HG03159 (cell line): Measurements from ENCODE around the gene SLC25A10.

Source experiments
- ATAC-seq: cut with Tn5 transposase; IDR thresholded peaks from one replicate; pipeline ENCODE4 v1.9.1; 2021; ENCODE audit warnings: mild to moderate bottlenecking, moderate library complexity; ENCODE audit not compliant: unreplicated experiment

SLC25A10 gene

DNA sequence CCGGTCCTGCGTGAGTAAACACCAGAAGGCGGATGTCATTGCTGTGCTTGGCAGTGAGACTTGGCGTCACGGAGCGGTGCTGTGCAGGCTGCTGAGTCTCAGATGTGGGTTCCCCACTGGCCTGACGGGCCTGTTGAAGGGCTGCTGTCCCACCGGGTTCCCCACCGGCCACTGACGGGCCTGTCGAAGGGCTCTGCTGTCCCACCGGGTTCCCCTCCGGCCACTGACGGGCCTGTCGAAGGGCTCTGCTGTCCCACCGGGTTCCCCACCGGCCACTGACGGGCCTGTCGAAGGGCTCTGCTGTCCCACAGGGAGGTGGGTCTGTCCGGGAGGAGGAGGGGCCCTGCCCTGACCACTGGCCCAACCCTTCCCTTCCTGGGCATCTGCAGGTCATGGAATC is 25.5 kb upstream of the SLC25A10 start:
- no peak for ATAC-seq

DNA sequence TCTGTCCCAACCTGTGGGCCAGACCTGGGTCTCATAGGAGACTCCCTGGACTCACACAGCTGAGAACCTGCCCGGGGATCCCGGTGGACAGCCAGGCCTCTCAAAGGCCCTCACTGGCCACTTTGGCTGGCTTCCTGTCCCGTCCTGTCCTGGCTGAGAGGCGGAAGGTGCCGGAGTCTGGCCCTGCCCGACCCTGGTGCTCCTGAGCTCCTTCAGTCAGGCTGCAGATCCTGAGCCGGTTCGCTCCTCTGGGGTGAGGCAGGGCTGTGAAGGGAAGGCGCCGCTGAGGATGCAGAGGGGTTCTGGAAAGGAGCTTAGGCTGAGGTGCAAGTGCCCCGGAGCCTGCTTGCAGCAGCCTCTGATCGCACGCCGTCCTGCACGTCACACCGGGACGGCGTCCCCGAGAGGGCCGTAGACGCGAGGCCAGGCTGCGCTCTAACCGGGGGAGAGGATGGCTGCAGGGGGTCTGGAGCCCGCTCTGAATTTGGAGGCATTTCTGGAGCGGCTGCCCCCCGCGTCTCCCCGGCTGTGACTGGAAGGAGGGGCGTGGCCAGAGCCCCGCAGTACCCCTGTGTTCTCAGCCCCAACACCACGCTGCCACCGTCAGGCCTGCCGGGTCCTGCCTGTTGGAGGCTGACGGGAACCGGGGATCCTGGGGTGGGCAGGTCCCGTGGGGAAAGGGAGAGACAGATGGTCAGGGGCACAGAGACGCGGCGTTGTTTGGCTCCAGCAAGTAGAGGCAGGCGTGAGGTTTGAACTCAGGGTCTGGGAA is 24.1 kb upstream of the SLC25A10 start:
- ATAC-seq, result no peak

DNA sequence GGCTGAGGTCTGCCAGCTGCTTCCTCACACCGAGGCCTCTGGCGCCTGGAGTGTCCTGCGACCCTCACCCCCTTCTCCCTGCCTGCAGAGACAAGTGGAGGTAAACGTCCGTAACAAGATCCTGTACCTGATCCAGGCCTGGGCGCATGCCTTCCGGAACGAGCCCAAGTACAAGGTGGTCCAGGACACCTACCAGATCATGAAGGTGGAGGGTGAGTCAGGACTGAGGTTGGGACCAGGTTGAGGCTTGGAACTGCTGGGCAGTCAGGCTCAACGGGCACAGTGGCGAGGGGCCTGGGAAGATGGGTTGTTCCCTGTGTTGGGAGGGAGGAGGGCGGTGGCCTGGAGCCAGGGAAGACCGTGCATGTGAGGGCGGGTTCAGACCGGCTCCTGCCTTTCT is 23.5 kb upstream of the SLC25A10 start:
- no peak for ATAC-seq

DNA sequence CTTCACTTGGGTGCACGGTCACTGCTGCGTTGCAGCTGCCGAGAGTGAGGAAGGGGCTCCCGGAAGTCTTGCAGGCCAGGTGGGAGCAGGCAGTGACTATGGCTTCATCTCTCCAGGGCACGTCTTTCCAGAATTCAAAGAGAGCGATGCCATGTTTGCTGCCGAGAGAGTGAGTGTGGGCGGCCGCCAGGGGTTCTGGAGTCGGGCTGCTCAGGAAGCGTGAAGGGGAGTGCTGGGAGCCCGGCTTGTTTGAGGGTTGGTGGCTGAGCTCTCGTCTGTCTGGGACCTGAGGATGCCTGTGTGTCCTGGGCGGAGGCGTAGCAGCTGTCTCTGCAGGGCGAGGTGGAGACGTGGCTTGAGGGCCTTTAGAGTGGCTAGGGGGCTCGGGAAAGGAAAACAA is 22.0 kb upstream of the SLC25A10 start:
- ATAC-seq, result no peak

DNA sequence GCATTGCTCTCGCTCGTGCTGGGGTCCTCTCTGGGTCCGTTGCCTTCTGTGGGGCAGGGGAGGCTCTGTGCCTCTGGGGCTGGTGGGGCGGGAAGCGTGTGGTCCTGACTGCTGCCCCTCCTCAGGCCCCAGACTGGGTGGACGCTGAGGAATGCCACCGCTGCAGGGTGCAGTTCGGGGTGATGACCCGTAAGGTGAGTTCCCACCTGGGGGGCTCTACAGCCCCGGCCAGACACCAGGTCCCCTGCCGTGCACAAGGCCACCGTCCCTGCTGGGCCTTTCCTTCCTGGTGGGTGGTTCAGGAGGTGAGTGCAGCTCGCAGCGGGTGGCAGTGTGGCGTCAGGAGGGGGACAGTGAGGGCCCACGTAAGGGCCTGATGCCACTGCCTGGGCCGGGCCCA is 21.5 kb upstream of the SLC25A10 start:
- no peak for ATAC-seq

DNA sequence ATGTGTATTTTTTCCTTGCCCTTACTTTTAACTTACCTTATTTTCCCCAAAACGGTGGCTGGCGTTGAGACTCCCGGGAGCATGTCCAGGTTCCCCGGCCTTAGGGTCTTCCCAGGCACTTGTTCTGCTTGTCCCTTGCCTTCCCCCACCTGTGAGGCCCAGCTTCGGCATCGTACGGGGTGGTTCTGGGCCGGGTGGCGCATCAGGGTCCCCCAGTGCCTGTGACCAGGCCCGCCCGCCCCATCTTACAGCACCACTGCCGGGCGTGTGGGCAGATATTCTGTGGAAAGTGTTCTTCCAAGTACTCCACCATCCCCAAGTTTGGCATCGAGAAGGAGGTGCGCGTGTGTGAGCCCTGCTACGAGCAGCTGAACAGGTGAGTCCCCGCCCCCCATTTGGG is 20.9 kb upstream of the SLC25A10 start:
- no peak for ATAC-seq

DNA sequence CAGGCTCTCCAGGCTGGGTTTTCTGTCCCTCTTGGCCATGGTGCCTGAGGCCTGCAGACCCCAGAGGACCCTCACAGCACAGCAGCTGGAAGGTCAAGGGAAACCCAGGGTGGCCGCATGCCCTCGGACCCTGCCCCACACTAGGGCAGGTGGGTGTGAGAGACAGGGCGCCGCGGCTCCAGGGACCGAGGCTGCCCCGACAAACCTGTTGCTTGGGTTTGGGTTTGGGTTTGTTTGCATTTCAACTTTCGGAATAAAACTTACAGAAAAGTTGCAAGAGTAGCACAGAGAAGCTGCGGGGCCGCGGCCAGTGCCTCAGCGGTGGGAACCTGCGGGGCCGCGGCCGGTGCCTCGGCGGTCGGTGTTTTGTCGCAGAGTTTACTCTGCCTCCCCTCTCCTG is 20.5 kb upstream of the SLC25A10 start:
- no peak for ATAC-seq

DNA sequence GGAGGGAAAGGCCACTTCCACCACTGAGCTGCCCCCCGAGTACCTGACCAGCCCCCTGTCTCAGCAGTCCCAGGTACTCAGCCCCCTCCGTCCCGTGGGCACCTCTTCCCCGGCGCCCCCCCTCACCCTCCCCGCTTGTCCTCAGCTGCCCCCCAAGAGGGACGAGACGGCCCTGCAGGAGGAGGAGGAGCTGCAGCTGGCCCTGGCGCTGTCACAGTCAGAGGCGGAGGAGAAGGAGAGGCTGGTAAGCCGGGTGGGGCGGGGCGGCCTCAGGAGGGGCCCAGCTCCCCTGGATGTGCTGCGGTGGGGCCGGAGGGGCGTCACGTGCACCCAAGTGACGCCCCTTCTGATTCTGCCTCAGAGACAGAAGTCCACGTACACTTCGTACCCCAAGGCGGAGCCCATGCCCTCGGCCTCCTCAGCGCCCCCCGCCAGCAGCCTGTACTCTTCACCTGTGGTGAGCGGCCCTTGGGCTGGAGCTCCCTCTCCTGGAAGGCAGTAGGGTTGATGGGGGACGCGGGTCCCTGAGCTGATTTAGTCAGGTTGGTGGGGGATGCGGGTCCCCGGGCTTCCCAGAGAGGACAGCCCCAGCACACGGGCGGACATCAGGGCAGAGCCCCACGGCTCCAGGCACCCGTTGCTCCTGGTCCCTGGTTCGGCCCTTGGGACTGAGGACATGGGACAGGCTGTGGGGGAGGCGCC is 18.4 kb upstream of the SLC25A10 start:
- ATAC-seq, result no peak

DNA sequence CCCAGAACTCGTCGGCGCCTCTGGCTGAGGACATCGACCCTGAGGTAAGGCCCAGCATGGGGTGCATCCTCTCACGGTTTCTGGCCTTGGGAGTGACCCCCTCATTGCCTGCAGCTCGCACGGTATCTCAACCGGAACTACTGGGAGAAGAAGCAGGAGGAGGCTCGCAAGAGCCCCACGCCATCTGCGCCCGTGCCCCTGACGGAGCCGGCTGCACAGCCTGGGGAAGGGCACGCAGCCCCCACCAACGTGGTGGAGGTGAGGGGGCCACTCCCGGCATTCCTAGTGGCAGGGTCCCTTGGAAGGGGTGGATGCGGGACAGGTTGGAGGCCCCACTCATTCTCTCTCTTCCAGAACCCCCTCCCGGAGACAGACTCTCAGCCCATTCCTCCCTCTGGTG is 17.3 kb upstream of the SLC25A10 start:
- no peak for ATAC-seq

DNA sequence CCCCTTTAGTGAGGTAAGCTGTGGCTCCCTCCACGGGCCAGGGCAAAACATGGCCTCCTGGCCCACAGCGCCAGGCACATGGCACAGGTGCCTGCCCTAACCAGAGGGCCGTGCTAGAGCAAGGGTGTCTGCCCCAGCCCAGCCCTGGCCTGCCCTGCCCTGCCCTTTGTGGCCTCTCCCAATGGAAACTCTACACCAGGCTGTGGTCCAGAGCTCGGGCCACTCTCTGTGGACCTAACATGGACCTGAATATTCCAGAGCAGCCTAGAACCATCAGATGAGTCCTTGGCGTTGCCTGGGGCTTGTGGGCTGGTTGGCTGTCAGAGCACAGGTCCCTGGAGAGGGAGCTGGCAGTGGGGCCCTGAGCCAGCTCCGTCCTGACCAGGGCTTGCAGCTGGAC is 16.9 kb upstream of the SLC25A10 start:
- ATAC-seq, result no peak

DNA sequence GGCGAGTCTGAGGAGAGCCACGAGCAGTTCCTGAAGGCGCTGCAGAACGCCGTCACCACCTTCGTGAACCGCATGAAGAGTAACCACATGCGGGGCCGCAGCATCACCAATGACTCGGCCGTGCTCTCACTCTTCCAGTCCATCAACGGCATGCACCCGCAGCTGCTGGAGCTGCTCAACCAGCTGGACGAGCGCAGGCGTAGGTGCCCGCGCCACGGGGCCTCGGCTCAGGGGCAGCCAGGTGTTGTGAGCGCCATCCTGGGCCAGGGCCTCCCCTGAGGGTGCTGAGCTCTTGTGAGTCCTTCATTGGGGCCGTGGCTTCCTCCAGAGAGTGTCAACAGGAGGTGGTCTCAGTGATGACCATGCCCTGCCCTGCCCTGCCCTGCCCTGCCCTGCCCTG is 16.3 kb upstream of the SLC25A10 start:
- ATAC-seq, result no peak

DNA sequence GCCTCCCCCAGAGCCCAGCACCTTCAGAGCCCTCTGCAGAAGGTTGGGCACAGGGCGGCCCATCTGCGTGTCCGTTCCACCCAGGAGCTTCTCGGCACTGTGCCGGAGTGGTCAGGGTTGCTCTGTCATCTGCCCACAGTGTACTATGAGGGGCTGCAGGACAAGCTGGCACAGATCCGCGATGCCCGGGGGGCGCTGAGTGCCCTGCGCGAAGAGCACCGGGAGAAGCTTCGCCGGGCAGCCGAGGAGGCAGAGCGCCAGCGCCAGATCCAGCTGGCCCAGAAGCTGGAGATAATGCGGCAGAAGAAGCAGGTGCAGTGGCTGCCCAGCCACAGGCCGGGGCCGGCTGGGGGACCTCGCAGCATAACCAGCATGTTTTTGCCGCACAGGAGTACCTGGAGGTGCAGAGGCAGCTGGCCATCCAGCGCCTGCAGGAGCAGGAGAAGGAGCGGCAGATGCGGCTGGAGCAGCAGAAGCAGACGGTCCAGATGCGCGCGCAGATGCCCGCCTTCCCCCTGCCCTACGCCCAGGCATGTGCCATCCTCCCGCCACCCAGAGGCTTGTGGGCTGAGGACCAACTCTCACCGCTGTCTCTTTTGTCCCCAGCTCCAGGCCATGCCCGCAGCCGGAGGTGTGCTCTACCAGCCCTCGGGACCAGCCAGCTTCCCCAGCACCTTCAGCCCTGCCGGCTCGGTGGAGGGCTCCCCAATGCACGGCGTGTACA is 15.7 kb upstream of the SLC25A10 start:
- ATAC-seq, result no peak

DNA sequence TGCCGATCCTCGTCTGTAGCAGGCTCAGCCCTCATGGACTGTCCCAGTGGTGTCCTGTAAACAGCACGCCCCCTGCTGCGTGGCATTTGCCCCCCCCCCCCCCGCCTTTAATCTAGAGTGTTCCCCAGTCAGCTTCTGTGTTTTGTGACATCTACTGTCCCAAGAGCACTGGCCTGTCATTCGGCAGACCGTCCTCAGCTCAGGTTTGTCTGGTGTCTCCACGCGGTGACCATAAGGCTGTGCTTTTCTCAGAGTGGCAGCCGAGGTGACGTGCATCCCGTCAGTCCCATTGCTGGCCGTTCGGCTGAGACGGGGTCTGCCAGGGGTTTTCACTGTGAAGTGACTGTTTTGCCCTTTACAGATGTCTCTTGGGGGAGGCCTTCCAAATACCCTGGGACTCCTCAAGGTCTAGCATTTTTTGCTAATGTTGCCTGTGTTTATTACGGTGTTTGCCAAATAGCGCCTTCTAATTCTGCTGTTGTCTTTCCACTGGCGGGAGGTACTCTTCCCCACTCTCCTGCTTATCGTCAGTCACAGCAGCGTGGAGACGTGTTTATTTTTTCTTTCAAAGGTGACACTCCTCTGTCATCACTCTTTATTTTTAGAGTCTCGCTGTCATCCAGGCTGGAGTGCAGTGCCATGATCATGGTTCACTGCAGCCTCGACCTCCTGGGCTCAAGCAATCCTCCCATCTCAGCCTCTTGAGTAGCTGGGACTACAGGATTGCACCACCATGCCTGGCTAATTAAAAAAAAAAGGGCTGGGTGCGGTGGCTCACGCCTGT is 14.6 kb upstream of the SLC25A10 start:
- no peak for ATAC-seq

DNA sequence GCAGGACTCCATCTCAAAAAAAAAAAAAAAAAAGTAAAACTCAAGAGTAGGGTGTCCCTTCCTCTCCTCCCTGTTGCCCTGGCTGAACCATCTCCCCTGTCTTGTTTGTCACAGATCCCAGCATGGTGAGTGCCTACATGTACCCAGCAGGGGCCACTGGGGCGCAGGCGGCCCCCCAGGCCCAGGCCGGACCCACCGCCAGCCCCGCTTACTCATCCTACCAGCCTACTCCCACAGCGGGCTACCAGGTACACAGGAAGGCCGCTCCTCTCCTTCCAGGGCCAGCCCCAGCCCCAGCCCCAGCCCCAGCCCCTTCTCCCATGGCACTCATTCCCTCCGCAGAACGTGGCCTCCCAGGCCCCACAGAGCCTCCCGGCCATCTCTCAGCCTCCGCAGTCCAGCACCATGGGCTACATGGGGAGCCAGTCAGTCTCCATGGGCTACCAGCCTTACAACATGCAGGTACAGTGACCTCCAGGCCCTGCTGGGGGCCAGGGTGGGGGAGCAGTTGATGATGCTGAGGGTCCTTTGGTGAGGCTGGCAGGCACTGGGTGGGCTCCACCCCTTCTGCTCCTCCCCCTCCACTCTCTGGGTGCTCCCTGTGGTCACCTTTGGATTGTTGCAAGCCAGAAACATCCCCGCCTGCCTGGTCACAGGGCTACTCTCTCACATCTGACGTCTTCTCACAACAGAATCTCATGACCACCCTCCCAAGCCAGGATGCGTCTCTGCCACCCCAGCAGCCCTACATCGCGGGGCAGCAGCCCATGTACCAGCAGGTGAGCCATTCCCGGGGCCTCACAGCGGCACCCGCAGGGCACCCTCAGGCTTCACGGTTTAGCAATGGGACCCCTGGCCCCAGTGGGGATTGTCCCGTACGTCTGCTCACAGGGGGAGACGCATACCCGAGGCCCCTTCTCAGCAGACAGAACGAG is 11.5 kb upstream of the SLC25A10 start:
- no peak for ATAC-seq

DNA sequence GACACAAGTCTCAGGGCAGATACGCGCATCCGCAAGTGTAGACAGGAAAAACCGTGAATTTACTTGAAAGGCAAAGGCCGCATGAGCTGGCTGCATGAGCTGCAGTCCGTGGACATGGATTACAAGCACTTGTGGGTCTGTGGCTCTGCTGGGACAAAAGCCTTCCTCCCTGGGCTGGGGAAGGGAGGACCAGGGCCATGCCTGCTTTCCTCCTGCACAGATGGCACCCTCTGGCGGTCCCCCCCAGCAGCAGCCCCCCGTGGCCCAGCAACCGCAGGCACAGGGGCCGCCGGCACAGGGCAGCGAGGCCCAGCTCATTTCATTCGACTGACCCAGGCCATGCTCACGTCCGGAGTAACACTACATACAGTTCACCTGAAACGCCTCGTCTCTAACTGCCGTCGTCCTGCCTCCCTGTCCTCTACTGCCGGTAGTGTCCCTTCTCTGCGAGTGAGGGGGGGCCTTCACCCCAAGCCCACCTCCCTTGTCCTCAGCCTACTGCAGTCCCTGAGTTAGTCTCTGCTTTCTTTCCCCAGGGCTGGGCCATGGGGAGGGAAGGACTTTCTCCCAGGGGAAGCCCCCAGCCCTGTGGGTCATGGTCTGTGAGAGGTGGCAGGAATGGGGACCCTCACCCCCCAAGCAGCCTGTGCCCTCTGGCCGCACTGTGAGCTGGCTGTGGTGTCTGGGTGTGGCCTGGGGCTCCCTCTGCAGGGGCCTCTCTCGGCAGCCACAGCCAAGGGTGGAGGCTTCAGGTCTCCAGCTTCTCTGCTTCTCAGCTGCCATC is 10.6 kb upstream of the SLC25A10 start:
- ATAC-seq, result no peak

DNA sequence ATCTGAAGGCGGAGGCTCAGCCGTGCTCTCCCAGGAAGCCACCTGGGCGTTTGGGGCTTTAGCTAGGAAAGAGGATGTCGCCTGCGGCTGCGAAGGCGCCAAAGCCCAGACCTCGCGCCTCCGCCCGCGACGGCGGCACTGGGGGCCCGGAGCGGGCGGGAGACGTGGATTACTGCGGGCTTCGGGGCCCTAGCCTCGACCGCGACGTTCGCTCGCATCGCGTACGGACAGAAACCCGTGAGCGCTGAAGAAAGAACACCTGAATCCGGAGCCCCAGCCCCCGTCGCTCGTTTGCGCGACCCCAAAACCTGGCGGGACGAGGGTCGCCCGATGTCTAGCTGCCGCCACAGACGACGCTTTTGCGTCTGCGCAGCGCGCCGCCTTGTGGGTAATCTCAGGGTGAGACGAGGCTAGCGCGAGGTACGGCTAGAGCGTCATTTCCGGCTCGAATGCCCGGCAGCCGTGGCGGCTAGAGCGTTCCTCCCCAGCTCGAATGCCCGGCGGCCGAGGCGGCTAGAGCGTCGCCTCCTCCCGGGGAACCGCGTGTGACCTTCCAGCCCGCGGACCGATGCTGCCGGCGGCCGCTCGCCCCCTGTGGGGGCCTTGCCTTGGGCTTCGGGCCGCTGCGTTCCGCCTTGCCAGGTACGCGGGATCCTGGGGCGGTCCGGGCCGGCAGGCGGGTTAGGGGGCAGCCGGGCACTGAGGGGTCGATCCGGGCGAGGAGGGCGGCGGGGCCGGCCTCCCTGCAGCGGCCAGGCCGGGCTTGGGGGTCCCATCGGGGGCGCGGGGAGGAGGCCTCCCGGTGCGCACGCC is 8.9 kb upstream of the SLC25A10 start, which contains the start of gene MRPL12:
Gene MRPL12 (plus strand): TSS at position 434 of the 813 bp plus-strand sequence. CDS start 135 bp downstream, at position 569.
- peak; percentile 82 for ATAC-seq

DNA sequence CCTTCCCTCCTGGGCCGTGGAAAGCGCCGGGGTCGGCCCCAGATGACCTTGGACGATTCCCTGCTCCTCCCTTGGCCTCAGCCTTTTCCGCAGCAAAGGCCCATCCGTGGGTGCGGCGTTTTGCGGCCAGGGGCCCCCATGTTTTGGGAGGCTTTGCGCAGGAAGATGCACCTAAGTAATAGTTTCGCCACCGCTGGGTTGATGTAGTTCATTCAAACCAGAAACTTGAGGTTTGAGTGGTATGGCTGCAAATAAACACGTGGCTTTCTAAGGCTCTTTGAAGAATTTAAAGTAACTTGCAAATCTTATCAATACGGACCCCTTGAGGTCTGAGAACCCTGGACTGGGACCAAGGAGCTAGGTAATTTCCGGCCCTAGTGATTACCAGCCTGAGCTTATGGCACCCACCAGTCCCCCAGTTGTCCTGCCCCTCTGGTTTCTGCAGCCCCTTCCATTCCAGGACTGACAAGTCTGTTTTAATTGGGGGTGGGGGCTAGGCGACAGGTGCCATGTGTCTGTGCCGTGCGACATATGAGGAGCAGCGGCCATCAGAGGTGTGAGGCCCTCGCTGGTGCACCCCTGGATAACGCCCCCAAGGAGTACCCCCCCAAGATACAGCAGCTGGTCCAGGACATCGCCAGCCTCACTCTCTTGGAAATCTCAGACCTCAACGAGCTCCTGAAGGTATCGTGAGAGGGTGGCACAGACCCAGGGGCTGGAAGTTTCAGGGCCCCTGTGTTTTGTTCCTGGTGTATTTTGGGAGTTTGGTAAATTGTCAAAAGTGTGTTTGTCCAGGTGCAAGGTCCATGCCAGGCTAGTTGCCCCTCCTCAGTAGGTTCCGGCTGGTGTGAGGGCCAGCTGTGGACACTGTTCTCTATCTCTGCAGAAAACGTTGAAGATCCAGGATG is 8.1 kb upstream of the SLC25A10 start:
- no peak for ATAC-seq
